Stomach smooth muscle (tissue), 2 donors: ENCODE measurements around the gene RTKN2.
"Not testable (repeated sequence)": the region's sequence is repeated elsewhere in the genome, so short reads cannot be mapped to it uniquely, and the experiment has no call there.

Source experiments
- H3K27ac ChIP-seq: one replicate; pipeline ENCODE4 v1.7.0; 2013; ENCODE audit warnings: mild to moderate bottlenecking, low read length, inconsistent platforms
- H3K27me3 ChIP-seq, 2 donors: one replicate each; pipeline ENCODE4 v1.7.0; 2013; ENCODE audit warnings: low read length in 2 of 2; ENCODE audit not compliant: insufficient read depth in 2 of 2, control insufficient read depth in 1 of 2
- H3K36me3 ChIP-seq, 2 donors: one replicate each; pipeline ENCODE4 v1.7.0; 2013; ENCODE audit warnings: low read length in 2 of 2; ENCODE audit not compliant: control insufficient read depth in 2 of 2, insufficient read depth in 2 of 2
- H3K4me1 ChIP-seq: one replicate; pipeline ENCODE4 v1.7.0; 2013; ENCODE audit warnings: low read length; ENCODE audit not compliant: control insufficient read depth, insufficient read depth
- H3K4me3 ChIP-seq, 2 donors: one replicate each; pipeline ENCODE4 v1.7.0; 2013; ENCODE audit warnings: low read length in 2 of 2
- H3K9ac ChIP-seq, 2 donors: one replicate each; pipeline ENCODE4 v1.7.0; 2013; ENCODE audit warnings: low read length in 2 of 2, mild to moderate bottlenecking in 1 of 2
- H3K9me3 ChIP-seq, 2 donors: one replicate each; pipeline ENCODE4 v1.7.0; 2013; ENCODE audit warnings: low read length in 2 of 2; ENCODE audit not compliant: control insufficient read depth in 2 of 2
- donor health status: healthy.
- donor health status: Pancreatic carcinoma.

Gene RTKN2

GRCh38 chr10:62243647-62243997 is 25.0 kb downstream of the RTKN2 start:
- Histone ChIP-seq H3K27me3 (no peaks in the 10 kb centered on the region), H3K36me3 (no peaks in the 10 kb centered on the region), H3K9ac (no peak overlapping the region), H3K4me3 (no peak overlapping the region), H3K4me1 (no peaks in the 10 kb centered on the region), H3K9me3 (no peaks in the 10 kb centered on the region), H3K27ac (no peak overlapping the region)

DNA sequence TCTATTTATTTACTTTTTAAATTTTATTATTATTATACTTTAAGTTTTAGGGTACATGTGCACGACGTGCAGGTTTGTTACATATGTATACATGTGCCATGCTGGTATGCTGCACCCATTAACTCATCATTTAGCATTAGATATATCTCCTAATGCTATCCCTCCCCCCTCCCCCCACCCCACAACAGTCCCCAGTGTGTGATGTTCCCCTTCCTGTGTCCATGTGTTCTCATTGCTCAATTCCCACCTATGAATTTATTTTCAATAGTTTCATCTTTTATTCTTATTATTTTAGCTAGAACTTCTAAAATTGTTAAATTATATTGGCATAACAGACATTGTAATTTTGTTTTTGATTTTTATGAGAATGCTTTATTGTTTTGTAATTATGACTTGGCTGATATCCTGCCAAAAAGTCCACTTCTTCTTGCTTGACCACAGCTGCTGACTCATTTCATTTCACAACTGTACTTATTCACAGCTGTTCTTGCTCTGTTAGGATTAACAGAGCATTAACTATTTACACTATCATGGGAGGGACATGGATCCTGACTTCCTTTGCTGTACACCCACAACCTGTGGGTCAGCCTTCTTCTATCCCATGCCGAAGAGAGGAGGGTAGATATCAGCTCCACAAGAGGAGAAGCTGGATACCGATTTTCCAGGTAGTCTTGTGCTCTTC is 25.5 kb downstream of the RTKN2 start:
- H3K27me3 ChIP-seq, H3K36me3 ChIP-seq, H3K4me1 ChIP-seq, H3K4me3 ChIP-seq, H3K9ac ChIP-seq, H3K27ac ChIP-seq, H3K9me3 ChIP-seq: not testable (repeated sequence)

DNA sequence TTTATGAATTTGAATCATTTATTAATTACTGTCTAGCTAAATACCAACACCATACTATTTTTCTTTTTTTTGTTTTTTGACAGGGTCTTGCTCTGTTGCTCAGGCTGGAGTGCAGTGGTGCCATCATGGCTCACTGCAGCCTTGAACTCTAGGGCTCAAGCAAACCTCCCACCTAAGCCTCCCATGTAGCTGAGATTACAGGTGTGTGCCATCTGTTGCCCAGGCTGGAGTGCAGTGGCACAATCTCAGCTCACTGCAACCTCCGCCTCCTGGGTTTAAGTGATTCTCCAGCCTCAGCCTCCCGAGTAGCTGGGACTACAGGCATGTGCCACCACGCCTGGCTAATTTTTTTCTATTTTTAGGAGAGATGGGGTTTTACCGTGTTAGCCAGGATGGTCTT is 27.1 kb downstream of the RTKN2 start:
- not testable (repeated sequence) for H3K36me3 ChIP-seq, H3K27me3 ChIP-seq, H3K4me3 ChIP-seq, H3K9ac ChIP-seq, H3K9me3 ChIP-seq, H3K27ac ChIP-seq, H3K4me1 ChIP-seq

DNA sequence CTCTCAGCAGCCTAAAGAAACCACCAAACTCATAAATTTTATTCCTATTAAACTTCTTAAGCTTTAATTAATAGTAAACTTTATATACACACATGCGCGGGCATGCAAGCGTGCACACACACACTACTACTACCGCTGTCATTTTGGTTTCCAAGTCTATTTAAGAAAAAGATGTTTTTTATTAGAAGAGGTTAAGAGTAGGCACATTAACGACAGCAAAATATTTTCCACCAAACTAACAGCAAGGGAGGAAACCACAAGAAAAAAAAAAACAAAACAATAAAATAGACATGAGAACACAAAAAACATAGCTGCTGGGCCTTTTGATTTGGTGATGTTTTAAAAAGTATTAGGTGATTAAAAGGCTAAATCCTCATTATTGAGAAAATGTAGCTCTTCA is 28.6 kb downstream of the RTKN2 start:
- no peaks in the 10 kb centered on the region for H3K36me3 ChIP-seq
- no peaks in the 10 kb centered on the region for H3K27me3 ChIP-seq
- H3K27ac ChIP-seq = no peak overlapping the region
- H3K9me3 ChIP-seq = no peaks in the 10 kb centered on the region
- no peak overlapping the region for H3K4me3 ChIP-seq
- no peak overlapping the region for H3K9ac ChIP-seq
- no peaks in the 10 kb centered on the region for H3K4me1 ChIP-seq

GRCh38 chr10:62238880-62239279 is 29.8 kb downstream of the RTKN2 start:
- Histone ChIP-seq H3K9ac (no peak overlapping the region), H3K4me3 (no peak overlapping the region), H3K36me3 (no peaks in the 10 kb centered on the region), H3K9me3 (no peaks in the 10 kb centered on the region), H3K27me3 (no peaks in the 10 kb centered on the region), H3K4me1 (no peaks in the 10 kb centered on the region), H3K27ac (no peak overlapping the region)

DNA sequence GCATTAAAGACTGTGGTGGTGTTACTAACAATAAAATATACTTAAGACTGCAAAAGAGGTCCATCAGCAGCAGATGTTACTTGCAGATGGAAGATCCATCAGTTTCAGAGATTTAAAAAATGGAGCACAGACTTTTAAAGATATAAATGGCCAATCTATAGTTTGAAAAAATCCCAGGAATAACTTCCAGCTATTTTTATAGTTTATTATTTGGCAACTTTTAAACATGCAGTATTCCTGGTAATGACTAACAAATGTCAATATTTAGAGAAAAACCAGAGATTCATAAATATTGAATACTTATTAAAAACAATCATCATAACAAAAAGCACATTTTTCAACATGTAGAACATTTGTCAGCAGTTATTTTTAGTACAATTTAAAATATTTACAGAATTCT is 30.7 kb downstream of the RTKN2 start:
- H3K4me1 ChIP-seq = no peaks in the 10 kb centered on the region
- no peak overlapping the region for H3K27ac ChIP-seq
- H3K9me3 ChIP-seq = no peaks in the 10 kb centered on the region
- no peak overlapping the region for H3K9ac ChIP-seq
- H3K27me3 ChIP-seq = no peaks in the 10 kb centered on the region
- no peak overlapping the region for H3K4me3 ChIP-seq
- no peaks in the 10 kb centered on the region for H3K36me3 ChIP-seq

GRCh38 chr10:62237506-62237905 is 31.1 kb downstream of the RTKN2 start:
- Histone ChIP-seq H3K27ac (no peak overlapping the region), H3K9me3 (no peaks in the 10 kb centered on the region), H3K4me3 (no peak overlapping the region), H3K27me3 (no peaks in the 10 kb centered on the region), H3K4me1 (no peaks in the 10 kb centered on the region), H3K9ac (no peak overlapping the region), H3K36me3 (no peaks in the 10 kb centered on the region)

DNA sequence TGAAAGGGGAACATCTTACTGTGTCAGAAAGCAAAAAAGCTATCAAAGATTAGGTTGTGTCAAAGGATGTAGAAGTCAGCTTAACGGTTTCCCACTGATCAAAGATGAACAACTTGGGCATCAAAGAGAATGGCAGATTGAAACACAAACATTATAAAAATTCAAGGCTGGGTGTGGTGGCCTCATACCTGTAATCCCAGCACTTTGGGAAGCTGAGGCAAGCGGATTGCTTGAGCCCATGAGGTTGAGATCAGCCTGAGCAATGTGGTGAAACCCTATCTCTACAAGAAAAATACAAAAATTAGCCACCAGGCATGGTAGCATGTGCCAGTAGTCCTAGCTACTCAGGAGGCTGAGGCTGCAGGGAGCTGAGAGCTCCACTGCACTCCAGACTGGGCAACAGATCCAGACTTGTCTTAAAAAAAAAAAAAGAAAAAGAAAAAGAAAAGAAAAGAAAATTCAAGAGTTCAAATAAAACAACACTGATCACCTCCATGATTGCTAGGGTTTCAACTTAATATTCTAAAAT is 34.5 kb downstream of the RTKN2 start:
- Histone ChIP-seq H3K27me3 (no peaks in the 10 kb centered on the region), H3K27ac (no peak overlapping the region), H3K4me1 (no peaks in the 10 kb centered on the region), H3K4me3 (no peak overlapping the region), H3K9ac (no peak overlapping the region), H3K9me3 (no peaks in the 10 kb centered on the region), H3K36me3 (no peaks in the 10 kb centered on the region)

GRCh38 chr10:62233356-62234076 is 35.1 kb downstream of the RTKN2 start:
- H3K4me3 ChIP-seq = no peak overlapping the region
- H3K27ac ChIP-seq = no peak overlapping the region
- H3K27me3 ChIP-seq = no peaks in the 10 kb centered on the region
- no peaks in the 10 kb centered on the region for H3K36me3 ChIP-seq
- no peaks in the 10 kb centered on the region for H3K9me3 ChIP-seq
- no peak overlapping the region for H3K9ac ChIP-seq
- H3K4me1 ChIP-seq = no peaks in the 10 kb centered on the region

- H3K9ac ChIP-seq = no peak overlapping the region
- H3K4me1 ChIP-seq = no peaks in the 10 kb centered on the region
- no peak overlapping the region for H3K4me3 ChIP-seq
- H3K27ac ChIP-seq = no peak overlapping the region
- no peaks in the 10 kb centered on the region for H3K36me3 ChIP-seq
- H3K27me3 ChIP-seq = no peaks in the 10 kb centered on the region
- H3K9me3 ChIP-seq = no peaks in the 10 kb centered on the region
Observed at GRCh38 chr10:62231805-62232204, 36.8 kb downstream of the RTKN2 start.

DNA sequence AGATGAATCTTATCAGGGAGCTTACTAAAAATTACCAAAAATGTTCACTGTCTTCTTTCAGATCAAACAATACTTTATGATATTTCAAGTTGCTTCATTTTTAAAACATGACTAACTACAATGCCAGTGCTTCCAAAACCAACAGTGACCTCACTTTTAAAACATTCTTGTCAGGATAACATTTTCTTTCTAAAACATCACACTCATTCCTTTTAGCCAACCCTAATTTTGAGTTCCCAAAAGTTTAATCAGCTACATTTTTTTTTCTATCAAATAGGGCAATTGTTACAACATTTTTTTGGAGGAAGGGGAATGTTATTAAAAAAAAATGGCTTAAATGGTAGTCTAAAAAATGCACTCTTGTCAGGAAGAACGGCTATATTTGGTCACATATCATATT is 37.3 kb downstream of the RTKN2 start:
- no peaks in the 10 kb centered on the region for H3K27me3 ChIP-seq
- H3K27ac ChIP-seq = no peak overlapping the region
- H3K9me3 ChIP-seq = no peaks in the 10 kb centered on the region

More for the DNA sequence above, 37.3 kb downstream of the RTKN2 start:
- no peaks in the 10 kb centered on the region for H3K4me1 ChIP-seq
- H3K4me3 ChIP-seq = no peak overlapping the region
- H3K36me3 ChIP-seq = no peaks in the 10 kb centered on the region
- H3K9ac ChIP-seq = no peak overlapping the region
